AG09319 (cell line): ENCODE data around the gene CPVL.
"Not testable (repeated sequence)": the region's sequence is repeated elsewhere in the genome, so short reads cannot be mapped to it uniquely, and the experiment has no call there.

Experiments
- DNase-seq: peaks from one replicate; pipeline ENCODE4 v3.0.0-alpha.2; 2010; ENCODE audit warnings: low read depth; ENCODE audit errors: extremely low read depth
- TF ChIP-seq, protein P1 (sequence below): IDR thresholded peaks from 2 replicates; pipeline ENCODE4 v1.5.1; 2011; ENCODE audit warnings: low read depth, mild to moderate bottlenecking, inconsistent platforms, low read length, moderate library complexity

Gene CPVL

DNA sequence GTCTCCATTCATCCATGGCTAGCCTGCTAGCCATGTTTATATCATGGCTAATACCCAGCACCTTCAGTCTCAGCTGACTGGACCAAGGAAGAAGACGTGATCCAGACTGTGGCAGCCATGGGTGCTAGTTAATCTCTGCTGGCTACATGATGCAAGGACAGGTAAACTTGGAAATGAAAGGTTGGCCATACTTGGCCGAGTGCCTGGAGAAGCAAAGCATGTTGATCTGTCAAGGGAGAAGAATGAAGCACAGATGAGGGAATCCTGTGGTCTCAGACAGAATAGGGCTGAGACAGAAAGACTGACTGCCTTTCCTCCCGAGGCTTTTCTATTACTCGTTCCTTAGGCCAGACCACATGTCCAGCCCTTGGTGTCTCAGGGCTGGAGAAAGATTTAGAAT lies 41.1 kb downstream of the CPVL start:
- TF ChIP-seq, protein P1, sequence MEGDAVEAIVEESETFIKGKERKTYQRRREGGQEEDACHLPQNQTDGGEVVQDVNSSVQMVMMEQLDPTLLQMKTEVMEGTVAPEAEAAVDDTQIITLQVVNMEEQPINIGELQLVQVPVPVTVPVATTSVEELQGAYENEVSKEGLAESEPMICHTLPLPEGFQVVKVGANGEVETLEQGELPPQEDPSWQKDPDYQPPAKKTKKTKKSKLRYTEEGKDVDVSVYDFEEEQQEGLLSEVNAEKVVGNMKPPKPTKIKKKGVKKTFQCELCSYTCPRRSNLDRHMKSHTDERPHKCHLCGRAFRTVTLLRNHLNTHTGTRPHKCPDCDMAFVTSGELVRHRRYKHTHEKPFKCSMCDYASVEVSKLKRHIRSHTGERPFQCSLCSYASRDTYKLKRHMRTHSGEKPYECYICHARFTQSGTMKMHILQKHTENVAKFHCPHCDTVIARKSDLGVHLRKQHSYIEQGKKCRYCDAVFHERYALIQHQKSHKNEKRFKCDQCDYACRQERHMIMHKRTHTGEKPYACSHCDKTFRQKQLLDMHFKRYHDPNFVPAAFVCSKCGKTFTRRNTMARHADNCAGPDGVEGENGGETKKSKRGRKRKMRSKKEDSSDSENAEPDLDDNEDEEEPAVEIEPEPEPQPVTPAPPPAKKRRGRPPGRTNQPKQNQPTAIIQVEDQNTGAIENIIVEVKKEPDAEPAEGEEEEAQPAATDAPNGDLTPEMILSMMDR, result no peak
- DNase-seq, result no peak

DNA sequence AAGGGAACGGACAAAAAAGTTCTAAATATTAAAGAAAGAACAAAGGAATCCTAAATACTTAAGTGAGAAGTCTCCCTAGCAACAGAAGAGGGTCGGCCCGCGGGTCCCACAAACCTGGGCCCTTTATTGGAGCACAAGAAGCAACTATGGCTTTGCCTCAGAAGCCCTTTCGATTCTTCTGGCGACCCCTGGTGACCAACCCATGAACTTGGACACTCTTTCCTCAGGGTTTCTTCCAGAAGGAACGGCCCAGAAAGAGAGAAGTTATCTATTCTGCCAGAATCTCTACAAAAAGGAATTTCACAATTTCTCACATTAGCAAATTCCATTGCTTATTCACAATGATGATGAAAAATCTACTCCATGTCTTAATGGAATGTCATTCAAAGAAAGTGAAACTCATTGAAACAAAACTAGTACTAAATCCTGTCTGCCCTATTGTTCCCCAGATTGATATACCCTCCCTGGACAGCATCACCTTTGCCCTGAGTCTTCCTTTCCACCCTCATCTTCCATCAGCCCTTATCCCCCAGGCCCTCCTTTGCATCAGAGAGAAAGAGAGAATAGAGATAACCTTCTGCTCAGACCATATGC lies 43.7 kb downstream of the CPVL start:
- TF ChIP-seq, protein P1, result peak; percentile 80
- DNase-seq, result peak; percentile 29

DNA sequence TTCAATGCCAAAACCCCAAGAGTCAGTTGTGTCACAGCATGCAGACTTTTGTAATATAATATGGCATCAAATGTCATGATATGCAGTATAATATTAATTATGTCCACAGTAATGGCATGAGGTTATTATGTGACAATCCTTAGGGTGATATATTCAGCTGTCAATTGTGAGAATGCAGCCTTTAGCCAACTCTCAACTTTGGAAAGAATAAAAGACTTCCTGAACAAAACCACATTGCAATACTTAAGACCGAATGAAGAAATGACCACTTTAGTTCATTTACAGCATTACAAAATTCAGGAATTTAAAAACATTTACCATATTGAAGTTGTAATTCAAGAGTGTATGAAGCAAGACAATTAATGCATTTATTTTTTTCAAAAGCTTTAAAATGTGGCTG lies 45.4 kb downstream of the CPVL start:
- TF ChIP-seq, protein P1, result no peak
- no peak for DNase-seq

DNA sequence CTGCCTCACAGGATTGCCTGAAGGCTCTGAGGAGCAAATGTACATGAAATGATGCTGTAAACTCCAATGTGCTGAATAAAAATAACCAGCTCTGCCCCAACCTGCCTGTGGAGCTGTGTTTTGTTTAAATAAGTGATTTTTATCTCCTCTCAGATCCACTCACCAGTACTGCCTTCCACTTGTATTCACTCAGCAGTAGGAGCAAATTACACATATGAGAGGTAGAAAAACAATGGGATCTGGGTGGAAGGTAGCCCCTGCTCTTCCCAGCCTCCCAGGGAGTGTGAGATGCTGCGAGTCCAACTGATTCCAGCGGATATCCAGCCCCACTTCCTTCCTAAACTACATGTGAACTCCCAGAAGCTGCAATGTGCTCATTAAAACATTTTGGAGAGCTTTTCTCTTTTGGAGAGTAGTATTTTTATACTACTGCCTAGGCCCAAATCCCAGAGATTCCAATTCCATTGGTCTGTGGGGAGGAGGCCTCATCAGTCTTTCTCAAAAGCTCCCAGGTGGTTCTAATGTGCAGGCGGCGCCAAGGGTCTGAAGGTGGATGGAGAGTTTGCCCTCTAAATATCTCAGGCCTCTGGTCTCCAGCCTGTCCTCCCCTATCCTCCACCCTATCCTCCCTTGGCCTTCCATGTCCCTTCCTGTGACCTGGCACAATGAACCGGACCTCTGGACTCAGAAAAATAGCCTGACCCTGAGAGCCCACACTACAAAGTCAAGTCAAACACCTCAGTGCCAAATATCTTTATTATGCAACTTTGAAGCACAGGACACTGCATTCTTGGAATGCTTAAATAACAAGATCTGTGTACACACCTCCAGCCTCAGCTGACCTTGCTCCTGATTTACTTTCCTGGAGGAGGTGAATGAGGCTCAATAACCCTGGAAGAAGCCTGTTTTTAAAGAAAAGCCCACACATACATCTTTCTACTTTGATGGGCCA lies 46.2 kb downstream of the CPVL start:
- no peak for DNase-seq
- TF ChIP-seq, protein P1, result no peak

DNA sequence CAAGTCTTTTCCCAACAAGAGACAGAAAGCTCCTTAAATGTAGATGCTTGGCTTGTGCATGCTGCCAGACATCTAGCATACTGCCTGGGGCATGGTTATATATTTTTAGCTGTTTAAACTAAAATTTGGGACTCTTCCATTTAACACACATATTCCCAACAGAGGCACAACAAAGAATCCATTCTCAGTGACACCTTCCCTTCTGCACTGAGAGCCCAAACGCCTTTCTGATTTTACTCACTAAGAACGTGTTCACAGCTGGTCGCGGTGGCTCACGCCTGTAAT lies 49.9 kb downstream of the CPVL start:
- DNase-seq, result no peak
- TF ChIP-seq, protein P1, result no peak

DNA sequence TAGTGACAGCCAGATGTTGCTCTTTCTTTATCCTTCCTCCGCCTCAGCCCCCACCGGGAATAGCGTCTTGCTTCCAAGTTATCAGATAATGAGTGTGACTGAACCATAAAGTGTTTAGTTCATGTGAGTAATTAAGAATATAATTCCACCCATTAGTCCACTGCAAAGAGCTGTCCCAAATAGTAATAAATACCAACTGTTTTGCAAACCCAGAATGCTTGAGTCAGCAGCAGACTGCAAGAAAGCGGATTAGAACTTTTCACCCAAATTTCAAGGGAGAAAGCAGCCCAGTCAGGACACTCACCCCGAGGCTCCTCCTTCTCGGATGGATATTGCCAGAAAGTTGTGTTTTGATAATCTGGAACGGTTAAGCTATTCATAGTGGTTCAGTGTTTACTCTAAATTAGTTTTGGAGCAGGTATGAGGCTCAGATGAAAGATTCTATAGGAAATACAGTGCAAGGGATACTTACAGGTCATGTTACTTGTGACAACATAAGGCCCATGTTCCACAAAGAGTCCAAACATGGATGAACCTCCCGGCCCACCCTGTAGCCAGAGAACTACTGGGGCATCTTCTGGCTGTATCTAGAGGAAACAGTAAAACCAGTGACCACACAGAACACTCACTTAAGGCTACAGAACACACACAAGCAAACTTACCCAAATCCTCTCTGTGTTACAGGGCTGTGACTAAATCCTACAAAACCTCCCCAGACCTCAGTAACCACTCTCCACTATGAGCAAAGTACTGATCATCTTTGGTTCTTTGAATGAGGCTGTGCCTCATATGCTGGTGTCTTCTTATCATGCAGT lies 50.5 kb downstream of the CPVL start:
- TF ChIP-seq, protein P1, result no peak
- no peak for DNase-seq

DNA sequence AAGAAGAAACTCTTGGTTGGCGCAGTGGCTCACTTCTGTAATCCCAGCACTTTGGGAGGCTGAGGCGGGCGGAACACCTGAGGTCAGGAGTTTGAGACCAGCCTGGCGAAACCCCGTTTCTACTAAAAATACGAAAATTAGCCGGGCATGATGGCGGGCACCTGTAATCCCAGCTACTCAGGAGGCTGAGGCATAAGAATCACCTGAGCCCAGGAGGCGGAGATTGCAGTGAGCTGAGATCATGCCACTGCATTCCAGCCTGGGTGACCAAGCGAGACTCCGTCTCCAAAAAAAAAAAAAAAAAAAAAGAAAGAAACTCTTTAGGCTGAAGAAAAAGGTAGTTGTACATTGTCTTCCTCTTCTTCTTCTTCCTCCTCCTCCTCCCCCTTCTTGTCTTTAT lies 53.2 kb downstream of the CPVL start:
- DNase-seq, result not testable (repeated sequence)
